Stimulated activated naive CD8-positive, alpha-beta T cell treated with anti-CD3 and anti-CD28 coated beads, Interleukin-15, Interleukin-2, amounts not matched to agents 100 ng/mL and 50 ng/mL, for 24 hours (primary cell): ENCODE results near the gene DDIT4L.
"Not testable (repeated sequence)": the region's sequence is repeated elsewhere in the genome, so short reads cannot be mapped to it uniquely, and the experiment has no call there.

Experiments
- H3K27ac Mint-ChIP-seq: one replicate; pipeline ENCODE4 v1.8.0; 2021; ENCODE audit warnings: mild to moderate bottlenecking, mixed read lengths
- H3K27me3 Mint-ChIP-seq: one replicate; pipeline ENCODE4 v1.8.0; 2021; ENCODE audit warnings: mixed read lengths
- H3K36me3 Mint-ChIP-seq: one replicate; pipeline ENCODE4 v1.8.0; 2021; ENCODE audit warnings: low read depth, mixed read lengths
- H3K4me1 Mint-ChIP-seq: one replicate; pipeline ENCODE4 v1.8.0; 2021; ENCODE audit warnings: low read depth, mixed read lengths
- H3K4me3 Mint-ChIP-seq: one replicate; pipeline ENCODE4 v1.8.0; 2021; ENCODE audit warnings: mild to moderate bottlenecking, mixed read lengths
- H3K9me3 Mint-ChIP-seq: one replicate; pipeline ENCODE4 v1.8.0; 2021; ENCODE audit warnings: mixed read lengths

The DDIT4L gene, protein sequence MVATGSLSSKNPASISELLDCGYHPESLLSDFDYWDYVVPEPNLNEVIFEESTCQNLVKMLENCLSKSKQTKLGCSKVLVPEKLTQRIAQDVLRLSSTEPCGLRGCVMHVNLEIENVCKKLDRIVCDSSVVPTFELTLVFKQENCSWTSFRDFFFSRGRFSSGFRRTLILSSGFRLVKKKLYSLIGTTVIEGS

DNA sequence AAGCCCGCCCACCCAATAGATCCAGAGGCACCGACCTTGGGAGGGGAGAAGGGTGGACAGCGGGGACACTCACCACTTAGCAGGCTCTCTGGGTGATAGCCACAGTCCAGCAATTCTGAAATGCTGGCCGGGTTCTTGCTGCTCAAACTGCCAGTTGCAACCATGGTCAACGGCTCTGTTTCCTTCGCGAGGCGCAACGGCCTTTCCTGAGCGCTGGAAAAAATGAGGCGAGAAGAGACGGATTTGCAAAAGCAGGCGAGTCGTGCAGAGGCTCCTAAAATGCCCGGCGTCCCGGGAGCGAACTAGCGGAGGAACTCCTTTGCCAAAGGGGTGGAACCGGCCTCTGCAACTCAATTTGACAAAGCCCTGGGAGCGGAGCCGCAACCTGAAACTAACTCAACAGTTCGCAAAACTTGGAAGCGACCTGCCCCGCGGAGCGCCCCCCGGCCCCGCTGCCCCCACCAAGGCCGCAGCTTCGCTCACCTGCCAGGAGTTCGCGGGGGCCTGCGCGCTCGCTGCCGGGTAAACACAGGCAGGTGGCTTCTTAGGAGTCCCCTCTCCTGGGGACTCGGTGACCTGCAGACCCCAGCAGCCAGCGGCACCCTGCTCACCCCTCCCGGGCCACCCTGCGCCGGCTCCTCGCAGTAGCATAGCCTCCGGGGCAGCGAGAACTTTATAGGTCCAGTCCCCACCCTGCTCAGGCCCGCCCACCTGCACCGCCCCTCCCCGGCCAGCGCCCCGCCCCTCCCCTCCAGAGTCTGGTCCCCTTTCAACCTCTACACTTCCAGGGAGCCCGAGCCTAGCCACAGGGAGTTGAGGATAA is at the start of gene DDIT4L:
Gene DDIT4L, minus strand, starts transcription at position 649 of the 823 bp plus-strand sequence. Its CDS starts 485 bp downstream, at position 164.
- no peaks in the 10 kb centered on the region for H3K36me3 Mint-ChIP-seq
- peaks cover 15% of the 10 kb centered on the region for H3K4me1 Mint-ChIP-seq
- peaks cover 57% of the 10 kb centered on the region for H3K27me3 Mint-ChIP-seq
- no peak within 1 kb of the TSS for H3K27ac Mint-ChIP-seq
- H3K9me3 Mint-ChIP-seq, result no peaks in the 10 kb centered on the region
- peak within 1 kb of the TSS; percentile 73 for H3K4me3 Mint-ChIP-seq

GRCh38 chr4:100240008-100240407 is 49.7 kb upstream of the DDIT4L start:
- Mint-ChIP-seq H3K9me3 (no peaks in the 10 kb centered on the region), H3K4me3 (no peak overlapping the region), H3K27me3 (no peaks in the 10 kb centered on the region), H3K36me3 (no peaks in the 10 kb centered on the region), H3K4me1 (no peaks in the 10 kb centered on the region), H3K27ac (no peak overlapping the region)

GRCh38 chr4:100224721-100225120 is 34.5 kb upstream of the DDIT4L start:
- Mint-ChIP-seq H3K4me1 (no peaks in the 10 kb centered on the region), H3K27me3 (peaks cover 15% of the 10 kb centered on the region), H3K9me3 (peaks cover 17% of the 10 kb centered on the region), H3K36me3 (no peaks in the 10 kb centered on the region), H3K27ac (no peak overlapping the region), H3K4me3 (no peak overlapping the region)

DNA sequence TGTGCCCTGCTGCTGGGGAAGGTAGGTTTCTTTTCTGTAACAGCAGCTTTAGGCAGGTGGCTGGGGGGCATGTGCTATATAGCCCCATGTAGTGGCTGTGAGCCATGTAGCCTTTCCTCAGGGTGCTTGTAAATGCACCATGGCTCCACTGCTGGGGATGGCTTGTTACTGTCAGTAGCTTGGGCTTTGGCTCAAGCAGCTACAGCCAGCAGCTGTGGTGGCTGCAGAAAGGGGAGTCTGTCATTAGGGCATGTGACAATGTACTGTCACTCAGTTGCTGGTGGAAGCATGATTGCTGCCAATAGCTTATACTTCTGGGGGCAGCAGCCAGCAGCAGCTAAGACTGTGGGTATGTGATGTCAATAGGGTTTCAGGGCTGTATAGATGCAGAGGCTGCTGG is 33.9 kb upstream of the DDIT4L start:
- Mint-ChIP-seq H3K4me3 (no peak overlapping the region), H3K36me3 (no peaks in the 10 kb centered on the region), H3K27ac (no peak overlapping the region), H3K9me3 (peaks cover 17% of the 10 kb centered on the region), H3K27me3 (peaks cover 21% of the 10 kb centered on the region), H3K4me1 (no peaks in the 10 kb centered on the region)

- Mint-ChIP-seq H3K27ac (no peak overlapping the region), H3K4me1 (peaks cover 11% of the 10 kb centered on the region), H3K4me3 (no peak overlapping the region), H3K9me3 (no peaks in the 10 kb centered on the region), H3K36me3 (no peaks in the 10 kb centered on the region), H3K27me3 (peaks cover 14% of the 10 kb centered on the region)
Measured at GRCh38 chr4:100208964-100209363, 18.7 kb upstream of the DDIT4L start.

DNA sequence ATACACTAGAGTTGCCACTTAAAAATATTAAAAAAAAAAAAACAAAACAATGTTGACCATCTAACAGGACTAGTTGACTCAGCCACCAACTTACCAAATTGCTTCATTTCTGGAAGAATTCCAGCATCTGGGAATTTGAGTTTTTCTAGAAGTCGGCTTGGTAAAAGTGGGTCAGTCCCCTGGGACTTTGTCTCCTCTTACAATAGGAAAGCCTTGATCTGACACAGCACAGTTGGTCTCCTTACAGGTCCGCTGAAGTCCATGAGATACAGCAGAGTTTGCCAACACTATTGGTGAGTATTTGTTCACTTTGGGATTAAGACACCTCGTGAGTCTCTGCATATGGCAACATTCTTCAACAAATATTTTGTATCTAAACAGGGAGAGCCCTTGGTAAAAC is 18.2 kb upstream of the DDIT4L start:
- no peak overlapping the region for H3K4me3 Mint-ChIP-seq
- no peak overlapping the region for H3K27ac Mint-ChIP-seq
- peaks cover 14% of the 10 kb centered on the region for H3K27me3 Mint-ChIP-seq
- no peaks in the 10 kb centered on the region for H3K9me3 Mint-ChIP-seq
- H3K4me1 Mint-ChIP-seq, result peaks cover 11% of the 10 kb centered on the region
- H3K36me3 Mint-ChIP-seq, result no peaks in the 10 kb centered on the region

DNA sequence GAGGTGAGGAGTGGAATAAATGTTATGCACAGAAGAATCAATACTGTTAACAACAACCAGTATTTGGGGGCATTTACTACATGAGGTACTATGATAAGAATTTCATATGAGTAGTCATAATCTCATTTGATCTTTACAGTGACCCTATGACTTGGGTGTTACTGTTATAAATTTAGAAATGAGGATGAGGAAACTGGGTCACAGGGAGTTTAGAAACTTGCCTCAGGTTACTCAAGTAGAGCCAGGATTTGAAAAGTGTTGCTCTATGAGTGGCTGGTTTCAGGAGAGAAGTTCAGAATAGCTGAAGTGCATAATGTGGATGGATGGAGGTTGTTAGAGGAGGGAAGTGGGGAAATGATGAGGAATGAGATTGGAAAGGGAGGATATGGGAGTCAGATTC is 16.6 kb upstream of the DDIT4L start:
- Mint-ChIP-seq H3K9me3 (no peaks in the 10 kb centered on the region), H3K27ac (no peak overlapping the region), H3K36me3 (no peaks in the 10 kb centered on the region), H3K27me3 (peaks cover 9% of the 10 kb centered on the region), H3K4me3 (no peak overlapping the region), H3K4me1 (peaks cover 11% of the 10 kb centered on the region)

GRCh38 chr4:100198061-100198460 is 7.8 kb upstream of the DDIT4L start:
- H3K4me1 Mint-ChIP-seq, result no peaks in the 10 kb centered on the region
- H3K4me3 Mint-ChIP-seq, result no peak overlapping the region
- H3K27me3 Mint-ChIP-seq, result no peaks in the 10 kb centered on the region
- no peaks in the 10 kb centered on the region for H3K36me3 Mint-ChIP-seq
- H3K27ac Mint-ChIP-seq, result no peak overlapping the region
- no peaks in the 10 kb centered on the region for H3K9me3 Mint-ChIP-seq

GRCh38 chr4:100196388-100197071 is 6.3 kb upstream of the DDIT4L start:
- not testable (repeated sequence) for H3K9me3 Mint-ChIP-seq, H3K4me3 Mint-ChIP-seq, H3K27ac Mint-ChIP-seq, H3K36me3 Mint-ChIP-seq, H3K4me1 Mint-ChIP-seq, H3K27me3 Mint-ChIP-seq

DNA sequence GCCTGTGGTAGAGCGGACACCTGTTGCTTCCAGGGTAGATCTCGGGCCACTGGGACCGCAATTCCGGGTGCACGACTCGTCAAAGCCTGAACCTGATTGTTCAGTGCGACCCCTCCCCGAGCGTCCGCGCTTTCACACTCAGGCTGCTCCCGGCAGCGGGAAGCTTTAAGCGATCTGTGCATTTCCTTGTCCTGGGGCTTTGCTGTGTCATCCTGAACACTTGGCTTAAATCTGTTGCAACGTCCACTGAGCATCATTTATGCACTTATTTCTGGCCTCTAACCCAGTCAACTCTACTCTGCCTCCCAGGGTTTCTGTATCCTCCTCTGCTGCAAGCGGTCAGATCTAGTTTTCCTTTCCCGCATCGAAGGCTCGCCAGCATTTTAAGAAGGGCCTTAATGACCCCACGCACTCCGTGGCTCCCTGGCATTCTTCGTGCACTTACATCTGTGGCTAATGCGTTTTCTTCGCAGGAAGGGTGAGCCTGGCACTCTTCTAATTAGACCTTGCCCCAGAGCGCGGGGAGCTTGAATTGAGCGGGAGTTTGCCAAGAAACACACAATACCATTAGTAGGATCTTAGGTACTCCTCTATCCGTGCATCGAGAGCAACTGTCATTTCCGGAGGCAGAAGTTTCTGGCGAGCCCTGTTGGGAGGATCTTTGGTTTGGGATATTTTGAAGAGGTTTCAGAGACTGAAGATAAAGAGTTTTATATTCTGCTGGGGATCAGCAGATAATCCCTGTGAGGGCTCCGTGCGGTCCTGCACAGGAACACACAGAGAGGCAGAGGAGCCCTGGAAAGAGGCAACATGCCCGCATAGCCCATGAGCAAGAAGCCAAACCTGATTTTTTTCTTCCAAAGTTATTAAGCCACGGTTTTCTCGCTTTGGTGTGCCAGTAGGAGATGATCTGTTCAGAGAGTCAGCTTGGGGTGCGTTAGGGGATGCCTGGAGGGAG is 654 bp upstream of the DDIT4L start:
- H3K9me3 Mint-ChIP-seq, result no peaks in the 10 kb centered on the region
- H3K27ac Mint-ChIP-seq, result no peak overlapping the region
- H3K36me3 Mint-ChIP-seq, result no peaks in the 10 kb centered on the region
- peaks cover 15% of the 10 kb centered on the region for H3K4me1 Mint-ChIP-seq
- H3K4me3 Mint-ChIP-seq, result peak overlapping the region; percentile 73
- H3K27me3 Mint-ChIP-seq, result peaks cover 51% of the 10 kb centered on the region

- peaks cover 66% of the 10 kb centered on the region for H3K27me3 Mint-ChIP-seq
- H3K36me3 Mint-ChIP-seq, result no peaks in the 10 kb centered on the region
- no peak overlapping the region for H3K27ac Mint-ChIP-seq
- H3K9me3 Mint-ChIP-seq, result no peaks in the 10 kb centered on the region
- peak overlapping the region; percentile 73 for H3K4me3 Mint-ChIP-seq
- H3K4me1 Mint-ChIP-seq, result peaks cover 15% of the 10 kb centered on the region
Measured at GRCh38 chr4:100188829-100189228, 1.4 kb downstream of the DDIT4L start.

- Mint-ChIP-seq H3K9me3 (no peaks in the 10 kb centered on the region), H3K4me1 (peaks cover 15% of the 10 kb centered on the region), H3K27ac (no peak overlapping the region), H3K4me3 (no peak overlapping the region), H3K27me3 (peaks cover 68% of the 10 kb centered on the region), H3K36me3 (no peaks in the 10 kb centered on the region)
Measured at GRCh38 chr4:100187781-100188180, 2.5 kb downstream of the DDIT4L start.

DNA sequence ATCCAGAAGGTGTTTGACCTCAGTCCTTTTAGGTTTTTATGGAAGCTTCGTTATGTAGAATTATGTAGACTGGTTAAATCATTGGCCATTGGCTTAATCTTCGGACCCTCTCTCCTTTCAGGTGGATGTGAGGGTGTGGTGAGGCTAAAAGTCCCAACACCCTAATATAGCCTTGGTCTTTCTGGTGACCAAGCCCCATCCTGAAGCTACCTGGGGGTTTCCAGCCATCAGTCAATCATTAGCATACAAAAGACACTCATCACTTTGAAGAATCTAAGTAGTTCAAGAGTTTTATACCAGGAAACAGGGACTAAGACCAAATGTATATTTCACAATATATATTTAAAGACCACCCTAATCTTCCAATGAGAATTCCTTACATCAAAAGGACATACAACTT is 5.5 kb downstream of the DDIT4L start:
- Mint-ChIP-seq H3K27ac (no peak overlapping the region), H3K4me1 (peaks cover 7% of the 10 kb centered on the region), H3K9me3 (no peaks in the 10 kb centered on the region), H3K4me3 (no peak overlapping the region), H3K36me3 (no peaks in the 10 kb centered on the region), H3K27me3 (peaks cover 53% of the 10 kb centered on the region)

- Mint-ChIP-seq H3K4me1 (no peaks in the 10 kb centered on the region), H3K36me3 (no peaks in the 10 kb centered on the region), H3K4me3 (no peak overlapping the region), H3K9me3 (no peaks in the 10 kb centered on the region), H3K27ac (no peak overlapping the region), H3K27me3 (no peaks in the 10 kb centered on the region)
Measured at GRCh38 chr4:100177855-100178254, 12.4 kb downstream of the DDIT4L start.
